SW480 (cell line): ENCODE results near the gene VAV2.

Source experiments
- DNase-seq: peaks from one replicate; pipeline ENCODE4 v3.0.0-alpha.2; 2016; ENCODE audit warnings: low spot score

The VAV2 gene

GRCh38 chr9:133795049-133795448 is 197.1 kb downstream of the VAV2 start:
- DNase-seq = no peak

- no peak for DNase-seq
Observed at GRCh38 chr9:133794016-133794760, 197.9 kb downstream of the VAV2 start.

GRCh38 chr9:133793471-133793870 is 198.7 kb downstream of the VAV2 start:
- DNase-seq = no peak

DNA sequence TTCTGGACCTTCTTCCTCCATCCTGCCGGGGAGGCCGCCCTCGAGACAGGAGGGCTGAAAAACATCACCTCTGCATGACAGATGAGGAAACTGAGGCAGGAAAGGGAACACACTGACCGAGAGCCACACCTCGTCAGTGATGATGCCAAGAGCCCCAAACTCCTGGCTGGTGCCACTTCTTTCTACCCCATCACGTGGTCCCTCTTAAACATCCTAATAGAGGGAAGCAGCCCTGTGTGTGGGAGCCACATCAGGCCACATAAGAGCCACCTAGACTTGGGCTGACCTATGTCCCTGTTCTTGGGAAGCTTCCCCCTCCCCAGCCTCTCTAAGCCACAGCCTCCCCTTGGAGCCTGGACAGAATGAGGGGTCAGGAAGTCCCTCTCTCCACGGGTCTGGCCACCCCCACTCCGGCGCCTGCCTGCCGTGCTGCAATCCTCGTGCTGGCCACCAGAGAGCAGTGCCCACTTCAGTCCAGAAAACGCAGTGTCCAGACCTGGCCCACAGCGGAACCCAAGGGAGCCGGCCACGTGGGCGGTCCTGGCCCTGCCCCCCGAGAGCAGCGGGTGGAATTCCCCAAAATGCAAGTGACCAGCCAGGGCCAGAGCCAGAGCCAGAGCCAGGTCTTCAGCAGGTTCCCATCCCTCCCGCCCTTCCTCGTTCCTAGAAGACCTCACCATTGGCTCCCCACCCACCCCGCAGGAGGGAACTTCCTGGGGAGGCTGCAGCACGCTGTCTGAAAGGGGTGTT is 199.2 kb downstream of the VAV2 start:
- peak; percentile 28 for DNase-seq

DNA sequence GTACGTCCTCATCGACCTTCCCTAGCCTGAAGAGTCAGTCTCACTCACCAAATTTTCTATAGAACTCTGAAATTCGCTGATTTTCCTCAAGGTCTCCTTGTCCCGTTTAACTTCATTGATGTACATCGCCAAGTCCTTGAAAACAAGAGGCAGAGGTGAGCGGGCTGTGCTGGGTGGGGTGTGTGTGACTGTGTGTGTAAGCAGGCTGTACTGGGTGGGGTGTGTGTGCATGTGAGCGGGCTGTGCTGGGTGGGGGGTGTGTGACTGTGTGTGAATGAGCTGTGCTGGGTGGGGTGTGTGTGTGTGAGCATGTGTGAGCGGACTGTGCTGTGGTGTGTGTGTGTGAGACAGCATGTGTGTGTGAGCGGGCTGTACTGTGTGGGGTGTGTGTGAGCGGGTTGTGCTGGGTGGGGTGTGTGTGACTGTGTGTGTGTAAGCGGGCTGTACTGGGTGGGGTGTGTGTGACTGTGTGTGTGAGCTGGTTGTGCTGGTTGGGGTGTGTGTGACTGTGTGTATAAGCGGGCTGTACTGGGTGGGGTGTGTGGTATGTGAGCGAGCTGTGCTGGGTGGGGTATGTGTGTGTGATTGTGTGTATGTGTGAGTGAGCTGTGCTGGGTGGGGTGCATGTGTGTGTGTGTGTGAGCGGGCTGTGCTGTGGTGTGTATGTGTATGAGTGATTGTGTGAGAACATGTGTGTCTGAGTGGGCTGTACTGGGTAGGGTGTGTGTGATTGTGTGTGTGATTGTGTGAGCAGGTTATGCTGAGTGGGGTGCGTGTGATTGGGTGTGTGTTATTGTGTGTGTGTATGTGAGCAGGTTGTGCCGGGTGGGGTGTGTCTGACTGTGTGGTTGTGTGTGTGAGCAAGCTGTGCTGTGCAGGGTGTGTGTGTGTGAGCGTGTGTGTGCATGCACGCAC is 200.1 kb downstream of the VAV2 start:
- DNase-seq = no peak

DNA sequence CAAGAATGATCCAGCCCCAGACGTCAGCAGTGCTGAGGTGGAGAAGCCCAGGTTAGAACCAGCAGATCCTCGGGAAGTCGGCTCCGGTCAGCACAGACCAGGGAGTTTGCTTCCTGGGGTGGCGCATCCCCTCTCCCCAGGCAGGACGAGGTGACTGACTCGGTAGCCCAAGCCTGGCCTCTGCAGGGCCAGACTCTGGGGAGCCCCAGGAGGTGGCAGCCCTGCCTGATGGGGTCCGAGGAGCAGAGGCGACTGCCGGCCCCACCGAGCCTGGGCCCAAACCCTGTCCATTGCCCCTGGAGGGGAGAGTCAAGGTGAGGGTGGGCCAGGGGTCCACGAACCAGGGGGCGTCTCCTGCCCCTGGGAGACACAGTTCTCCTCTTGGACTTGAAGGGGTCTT is 201.1 kb downstream of the VAV2 start:
- DNase-seq = no peak

GRCh38 chr9:133789778-133790177 is 202.3 kb downstream of the VAV2 start:
- no peak for DNase-seq

DNA sequence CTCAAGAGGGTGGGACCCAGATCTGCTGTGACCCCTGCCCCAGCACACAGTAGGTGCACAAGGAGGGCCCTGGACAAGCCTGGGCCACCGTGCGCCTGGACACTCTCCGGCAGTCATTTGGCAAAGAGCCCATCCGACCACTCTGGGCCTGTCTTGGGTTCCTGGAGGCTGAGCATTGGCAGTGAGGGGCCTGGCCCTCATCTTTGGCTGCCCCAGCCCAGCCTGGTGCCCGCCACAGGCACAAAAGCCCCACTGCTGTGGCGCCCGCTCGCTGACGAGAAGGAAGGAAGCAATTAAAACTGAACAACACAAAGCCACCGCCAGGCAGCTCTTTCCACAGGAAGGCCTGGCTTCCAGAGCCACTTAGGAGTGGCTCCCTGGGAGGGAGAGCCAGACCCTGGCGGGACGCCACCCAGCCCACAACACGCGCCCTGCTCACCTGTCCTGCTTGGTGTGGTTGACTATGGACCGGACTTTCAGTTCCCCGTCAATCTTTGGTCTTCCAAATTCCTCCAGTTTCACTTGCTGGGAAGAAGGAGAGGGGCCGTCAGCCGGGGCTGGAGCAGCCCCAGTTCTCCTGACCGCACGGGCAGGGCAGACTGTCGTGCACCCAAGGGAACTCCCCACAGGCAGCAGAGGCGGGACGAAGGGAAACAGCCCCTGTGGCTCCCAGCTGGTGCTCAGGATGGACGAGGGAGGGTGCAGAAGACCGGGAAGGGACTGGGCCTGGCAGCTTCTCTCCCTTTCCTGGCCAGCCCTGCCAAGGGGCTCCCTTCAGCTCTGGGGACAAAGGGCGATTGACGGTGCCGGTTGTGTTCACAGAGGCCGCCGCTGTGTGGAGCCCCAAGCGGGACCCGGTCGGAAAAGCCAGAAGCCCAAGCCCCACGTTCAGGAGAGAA is 203.1 kb downstream of the VAV2 start:
- peak; percentile 69 for DNase-seq

- no peak for DNase-seq
Observed at GRCh38 chr9:133788045-133788818, 203.9 kb downstream of the VAV2 start.

GRCh38 chr9:133787754-133788025 is 204.4 kb downstream of the VAV2 start:
- DNase-seq = peak; percentile 53

GRCh38 chr9:133786907-133787753 is 205.0 kb downstream of the VAV2 start:
- no peak for DNase-seq

GRCh38 chr9:133786371-133786753 is 205.8 kb downstream of the VAV2 start:
- DNase-seq = no peak

GRCh38 chr9:133785753-133786370 is 206.3 kb downstream of the VAV2 start:
- DNase-seq = no peak

GRCh38 chr9:133784731-133785561 is 207.2 kb downstream of the VAV2 start:
- no peak for DNase-seq

- no peak for DNase-seq
Observed at GRCh38 chr9:133783331-133783731, 208.8 kb downstream of the VAV2 start.

DNA sequence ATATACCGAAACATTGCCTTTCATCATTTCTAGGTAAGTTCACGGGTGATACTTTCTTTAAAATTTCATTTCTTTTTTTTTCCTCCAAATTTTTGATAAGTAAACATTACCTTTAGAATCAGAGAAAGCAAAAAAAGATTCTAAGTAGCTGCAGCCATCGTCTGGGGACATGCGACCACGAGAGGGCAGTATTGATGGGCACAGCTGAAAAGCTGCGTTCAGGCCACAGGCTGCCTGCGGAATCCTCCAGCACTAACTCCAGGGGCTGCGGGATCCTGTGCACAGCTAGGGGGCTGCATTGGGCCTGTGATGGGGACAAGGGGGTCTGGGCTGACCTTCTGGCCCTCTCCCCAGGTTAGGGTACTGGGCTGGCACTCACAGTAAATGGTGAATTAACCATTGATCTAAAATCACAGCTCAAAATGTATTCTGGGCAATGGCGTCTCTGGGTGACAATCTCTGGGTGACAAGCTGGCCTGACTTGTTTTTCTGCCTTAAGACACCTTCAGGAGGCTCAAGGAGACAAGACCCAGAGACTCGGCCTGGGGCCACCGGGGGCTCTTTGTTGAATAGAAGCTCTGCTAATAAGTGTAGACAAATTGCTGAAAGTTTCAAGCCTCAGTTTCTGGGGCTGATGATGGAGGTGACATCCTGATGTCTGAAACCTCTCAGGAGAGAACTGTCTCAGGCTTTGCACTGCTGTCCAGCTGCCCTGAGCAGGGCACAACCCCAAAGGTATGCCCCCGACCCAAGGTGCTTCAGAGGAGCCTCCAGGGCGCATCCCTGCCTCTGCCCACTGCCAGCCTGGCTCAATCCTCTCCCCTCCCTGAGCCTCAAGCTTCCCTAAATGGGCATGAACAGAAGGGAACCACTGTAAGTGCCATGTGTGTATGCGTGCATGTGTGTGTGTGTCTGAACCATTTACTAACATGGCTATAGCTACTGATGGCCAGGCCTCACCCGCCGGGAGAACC is 209.7 kb downstream of the VAV2 start:
- peak; percentile 63 for DNase-seq

DNA sequence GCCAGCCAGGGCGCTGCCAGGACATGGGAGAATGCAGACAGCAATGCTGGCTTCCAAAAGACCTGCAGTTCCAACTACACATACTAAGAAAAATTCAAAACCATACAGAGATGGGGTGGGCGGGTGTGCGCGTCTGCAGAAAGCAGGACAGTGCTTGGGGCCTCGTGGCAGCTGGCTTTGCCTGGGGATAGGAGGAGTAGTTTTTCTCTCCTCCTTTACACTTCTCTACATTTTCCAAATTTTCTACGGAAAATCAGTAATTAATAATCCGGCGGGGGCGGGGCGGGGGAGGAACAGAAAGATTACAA is 210.3 kb downstream of the VAV2 start:
- no peak for DNase-seq
